ENCODE data around the gene SEZ6L.

- no peak for TF ChIP-seq CTCF (IDR thresholded peaks at IDR 0.05)
- no peak for TF ChIP-seq POLR2A (IDR thresholded peaks at IDR 0.05)
Observed at GRCh38 chr22:26399289-26399688, 230.0 kb downstream of the SEZ6L start.
